Heart left ventricle (tissue), 13 donors: ENCODE results near the gene POLR3A.

Experiments used
- CTCF ChIP-seq, 12 donors: fragments of 200-600 bp; sonication (generic) in 4 of 12; IDR thresholded peaks; one replicate each; pipeline versions ENCODE4 v1.5.0 to v1.8.0; 2018 to 2022; ENCODE audit warnings: antibody characterized with exemption in 12 of 12, mild to moderate bottlenecking in 5 of 12
- POLR2A ChIP-seq, 2 donors: fragments of 450-650 bp; IDR thresholded peaks; one replicate each; pipeline ENCODE4 v1.6.1; 2017; ENCODE audit warnings: antibody characterized with exemption in 2 of 2, mild to moderate bottlenecking in 2 of 2, moderate library complexity in 2 of 2
- donor health status: ischemic (EF 13 %, LVEDD 7.1; RV severe dilation, severe dysfunction).
- donor health status: DM: no; HTN: yes; CAD: no.
- donor health status: DM: no; HTN: no; CAD: no.
- donor health status: ischemic (EF 25% LVEDD 6.9; RV normal size, moderate dysfunction).
- donor health status: ischemic (EF 25% LVEDD 5.7; RV mildly dilated, moderate dysfunction).
- donor health status: ischemic (EF 35%, LVEDD 5.7; RV mildly dilated, moderate dysfunction).
- donor health status: nonischemic (EF 11% LVEDD 7.7; RV severe dilation, severe dysfunction).
- donor health status: DM: yes; HTN: yes; CAD: no.
- donor health status: PGD.
- donor health status: ischemic (EF 29% LVEDD 5.4; RV normal size, mild dysfunction).
- donor health status: nonischemic (EF 23%, LVEDD 6.1; RV moderate dilation, normal function).

- TF ChIP-seq CTCF (IDR thresholded peaks at IDR 0.05) (no peak), POLR2A (IDR thresholded peaks at IDR 0.05) (no peak)
Observed at GRCh38 chr10:78044179-78044578, 14.9 kb upstream of the POLR3A start.
